H1 (cell line): Measurements from ENCODE around the gene PRR14L. TPM values are rescaled to one million over a fixed set of nuclear protein-coding genes. Genes with fewer than 3 reads are reported as not detected.

ENCODE experiments used
- CTCF ChIA-PET: fragments of 300-600 bp; sonication (Branson Sonifier 250); formaldehyde crosslinking; loops from one replicate; lab custom pipeline; 2021; ENCODE audit not compliant: partially characterized antibody; lab: Charles Lee
- POLR2A ChIA-PET: fragments of 300-600 bp; sonication (Branson Sonifier 250); formaldehyde crosslinking; loops from one replicate; lab custom pipeline; 2021; ENCODE audit warnings: inconsistent platforms; ENCODE audit not compliant: partially characterized antibody; lab: Charles Lee
- DNase-seq, 2 experiments: peaks; one replicate each; pipeline versions ENCODE4 v3.0.0 to v3.0.0-alpha.2; 2010 to 2022; ENCODE audit warnings: low spot score in 2 of 2, low read depth in 1 of 2, mixed read lengths in 1 of 2
- FAIRE-seq: peaks from 2 replicates; lab custom pipeline; 2011; peaks lifted over from hg19 to GRCh38; lab: Jason Lieb, UNC
- H2AFZ ChIP-seq: 2 replicates; pipeline ENCODE4 v1.8.1; 2012; ENCODE audit warnings: low read length, inconsistent platforms
- H2AK5ac ChIP-seq: 2 replicates; pipeline ENCODE4 v1.6.1; 2013; ENCODE audit warnings: low read depth, low read length
- H2BK120ac ChIP-seq: replicated peaks from 2 replicates; pipeline ENCODE3; 2013; ENCODE audit warnings: low read depth, low read length, inconsistent platforms
- H2BK12ac ChIP-seq: 2 replicates; pipeline ENCODE4 v1.6.1; 2013; ENCODE audit warnings: low read depth, low read length
- H2BK15ac ChIP-seq: 2 replicates; pipeline ENCODE4 v1.6.1; 2013; ENCODE audit warnings: low read length
- H2BK20ac ChIP-seq: 2 replicates; pipeline ENCODE4 v1.6.1; 2013; ENCODE audit warnings: low read length
- H2BK5ac ChIP-seq: 2 replicates; pipeline ENCODE4 v1.6.1; 2013; ENCODE audit warnings: low read depth, low read length
- H3K14ac ChIP-seq: 2 replicates; pipeline ENCODE4 v1.6.1; 2013; ENCODE audit warnings: inconsistent platforms; ENCODE audit not compliant: insufficient read length
- H3K18ac ChIP-seq: 2 replicates; pipeline ENCODE4 v1.6.1; 2013; ENCODE audit warnings: low read length; ENCODE audit errors: extremely low read depth
- H3K23ac ChIP-seq: 2 replicates; pipeline ENCODE4 v1.6.1; 2013; ENCODE audit warnings: inconsistent platforms; ENCODE audit not compliant: insufficient read length
- H3K23me2 ChIP-seq: 2 replicates; pipeline ENCODE4 v1.6.1; 2013; ENCODE audit warnings: low read depth, low read length
- H3K27ac ChIP-seq: 2 replicates; pipeline ENCODE4 v1.6.1; 2011; ENCODE audit warnings: low read depth, low read length, inconsistent platforms
- H3K27me3 ChIP-seq, 4 experiments: replicated peaks in 1 of 4; 1 replicate in 1 of 4; 2 replicates in 3 of 4; pipeline versions ENCODE4 v1.6.1 to v1.8.1; 2011 to 2013; ENCODE audit warnings: low read length in 3 of 4, mild to moderate bottlenecking in 3 of 4, inconsistent platforms in 2 of 4, mixed read lengths in 2 of 4, moderate library complexity in 1 of 4; ENCODE audit not compliant: control insufficient read depth in 3 of 4, insufficient read depth in 3 of 4; ENCODE audit errors: extremely low read depth in 1 of 4
- H3K36me3 ChIP-seq, 4 experiments: 2 replicates each; pipeline versions ENCODE4 v1.6.1 to v1.8.1; 2011 to 2013; ENCODE audit warnings: mild to moderate bottlenecking in 4 of 4, low read length in 3 of 4, moderate library complexity in 2 of 4, control low read depth in 1 of 4, inconsistent platforms in 1 of 4; ENCODE audit not compliant: insufficient read depth in 4 of 4, control insufficient read depth in 2 of 4
- H3K4ac ChIP-seq: replicated peaks from 2 replicates; pipeline ENCODE3; 2013; ENCODE audit warnings: low read length, low read depth, mixed read lengths, inconsistent platforms; ENCODE audit not compliant: insufficient read length
- H3K4me1 ChIP-seq, 4 experiments: replicated peaks in 1 of 4; 1 replicate in 1 of 4; 2 replicates in 3 of 4; pipeline versions ENCODE4 v1.6.1 to v1.8.1; 2011 to 2013; ENCODE audit warnings: low read length in 3 of 4, inconsistent platforms in 2 of 4, mixed read lengths in 1 of 4; ENCODE audit not compliant: insufficient read depth in 4 of 4, control insufficient read depth in 3 of 4
- H3K4me2 ChIP-seq, 2 experiments: 2 replicates each; pipeline versions ENCODE4 v1.6.1 to v1.8.1; 2011 to 2013; ENCODE audit warnings: low read depth in 2 of 2, low read length in 2 of 2, control low read depth in 1 of 2, inconsistent platforms in 1 of 2, mild to moderate bottlenecking in 1 of 2; ENCODE audit not compliant: insufficient read depth in 1 of 2
- H3K4me3 ChIP-seq, 4 experiments: fragments of 200-600, 300-600 bp in 1 of 4; sonication (generic), shearing (Covaris generic), sonication (Bioruptor Twin) in 1 of 4; 2 replicates each; pipeline versions ENCODE4 v1.5.1 to v1.8.1; 2011 to 2016; ENCODE audit warnings: low read length in 4 of 4, low read depth in 3 of 4, control low read depth in 2 of 4, inconsistent platforms in 2 of 4, mild to moderate bottlenecking in 2 of 4, mixed read lengths in 1 of 4, moderate library complexity in 1 of 4; ENCODE audit not compliant: insufficient read depth in 2 of 4; ENCODE audit errors: extremely low read depth in 1 of 4
- H3K56ac ChIP-seq: replicated peaks from 2 replicates; pipeline ENCODE3; 2013; ENCODE audit warnings: low read depth, mild to moderate bottlenecking, mixed read lengths, low read length, inconsistent platforms; ENCODE audit not compliant: insufficient read length
- H3K79me1 ChIP-seq: 2 replicates; pipeline ENCODE4 v1.6.1; 2013; ENCODE audit warnings: low read depth, low read length, control low read depth
- H3K79me2 ChIP-seq, 2 experiments: 2 replicates each; pipeline versions ENCODE4 v1.6.1 to v1.8.1; 2012 to 2013; ENCODE audit warnings: low read length in 2 of 2, mild to moderate bottlenecking in 2 of 2, inconsistent platforms in 1 of 2; ENCODE audit not compliant: insufficient read depth in 2 of 2, control insufficient read depth in 1 of 2
- H3K9ac ChIP-seq, 4 experiments: replicated peaks in 1 of 4; 1 replicate in 1 of 4; 2 replicates in 3 of 4; pipeline versions ENCODE4 v1.6.1 to v1.8.1; 2011 to 2013; ENCODE audit warnings: low read depth in 3 of 4, low read length in 3 of 4, control low read depth in 2 of 4, mild to moderate bottlenecking in 2 of 4, moderate library complexity in 2 of 4, inconsistent platforms in 1 of 4; ENCODE audit errors: extremely low read depth in 1 of 4
- H3K9me3 ChIP-seq, 2 experiments: 2 replicates each; pipeline versions ENCODE4 v1.6.1 to v1.8.1; 2012 to 2013; ENCODE audit warnings: mild to moderate bottlenecking in 2 of 2, moderate library complexity in 2 of 2, control low read depth in 1 of 2, inconsistent platforms in 1 of 2, low read depth in 1 of 2, low read length in 1 of 2, mixed read lengths in 1 of 2; ENCODE audit not compliant: insufficient read depth in 2 of 2
- H4K20me1 ChIP-seq, 2 experiments: replicated peaks in 1 of 2; 2 replicates each; pipeline versions ENCODE3 to v1.8.1; 2011 to 2013; ENCODE audit warnings: inconsistent platforms in 2 of 2, low read length in 2 of 2, mild to moderate bottlenecking in 1 of 2; ENCODE audit not compliant: insufficient read depth in 2 of 2, control insufficient read depth in 1 of 2
- H4K5ac ChIP-seq: 2 replicates; pipeline ENCODE4 v1.6.1; 2013; ENCODE audit warnings: low read length, low read depth, mixed read lengths, inconsistent platforms; ENCODE audit not compliant: insufficient read length
- H4K8ac ChIP-seq: 2 replicates; pipeline ENCODE4 v1.8.0; 2013; ENCODE audit warnings: mild to moderate bottlenecking, moderate library complexity, low read length, inconsistent platforms; ENCODE audit not compliant: insufficient read depth; ENCODE audit errors: extremely low read depth
- H4K91ac ChIP-seq: replicated peaks from 2 replicates; pipeline ENCODE3; 2013; ENCODE audit warnings: low read length, mixed read lengths, inconsistent platforms; ENCODE audit not compliant: insufficient read length
- WGBS, 2 experiments: shearing (Covaris generic) in 1 of 2; methylation state at CpG; one replicate each; pipeline versions ENCODE4 v1.1.6 to v1.1.7; 2013 to 2015; ENCODE audit warnings: low lambda C conversion rate in 2 of 2, mixed read lengths in 2 of 2, inconsistent platforms in 1 of 2, low coverage in 1 of 2, missing lambda C conversion rate in 1 of 2; ENCODE audit not compliant: insufficient replicate concordance in 2 of 2, insufficient coverage in 1 of 2, insufficient read length in 1 of 2; ENCODE audit errors: extremely low coverage in 1 of 2, missing lambda C conversion rate in 1 of 2; 5-methylcytosine and 5-hydroxymethylcytosine counted together
- polyA plus RNA-seq, 7 experiments: library from polyadenylated mRNA; depleted of rRNA in 3 of 7; stranded (reverse) in 5 of 7; unstranded in 2 of 7; fragments of >200 nt in 5 of 7; fragments of 200-250 nt in 2 of 7; gene quantifications; 1 replicate in 5 of 7; 2 replicates in 1 of 7; 4 replicates in 1 of 7; pipeline versions ENCODE4 v1.2.1 to v1.2.3, GENCODE V29; 2011 to 2013; ENCODE audit warnings: missing spikeins in 2 of 7, mixed read lengths in 2 of 7
- total RNA-seq: library from RNA; stranded (reverse); fragmentation: NEBNext Ultra II Directional; extraction: Animal tissue kit (Norgen Biotek cat#: 25700); gene quantifications from 2 replicates; pipeline ENCODE4 v1.2.1, GENCODE V29; 2021

PRR14L gene
- total and polyA plus RNA-seq, 2 of the 8 experiments (the other 6 are each of a cell fraction or from before 2014, with no cell fraction given): 26.5 to 98.6 TPM

GRCh38 chr22:31682751-31683150 is 67.2 kb downstream of the PRR14L start:
- Histone ChIP-seq H3K56ac (no peak overlapping the region), H3K23ac (no peak overlapping the region), H4K20me1 (peaks cover 0 to 2% of the 10 kb centered on the region in 2 experiments), H3K36me3 (peaks cover 7 to 43% (median 23%) of the 10 kb centered on the region in 4 experiments; a peak in 7 of 8 replicates), H2BK5ac (no peak overlapping the region), H3K27ac (no peak overlapping the region), H3K4me3 (no peak overlapping the region), H3K4me2 (no peak overlapping the region), H2AK5ac (no peak overlapping the region), H3K4ac (no peak overlapping the region), H2BK120ac (no peak overlapping the region), H3K9ac (no peak overlapping the region), H3K27me3 (no peaks in the 10 kb centered on the region), H3K23me2 (no peaks in the 10 kb centered on the region), H4K8ac (no peak overlapping the region), H2BK12ac (no peak overlapping the region), H2AFZ (no peak overlapping the region), H2BK20ac (no peak overlapping the region), H3K79me2 (no peaks in the 10 kb centered on the region), H4K91ac (no peak overlapping the region), H4K5ac (no peak overlapping the region), H2BK15ac (no peak overlapping the region), H3K14ac (no peak overlapping the region), H3K4me1 (no peaks in the 10 kb centered on the region), H3K79me1 (no peaks in the 10 kb centered on the region), H3K9me3 (no peaks in the 10 kb centered on the region), H3K18ac (no peak overlapping the region)
- 89% methylated on average over 7 of the region's 7 CpGs; no CpG with 5 or more reads in 1 of the 2 experiments for WGBS, 2 experiments
- FAIRE-seq: no peak
- no peak for DNase-seq
- CTCF ChIA-PET: interaction anchor here (0.9 to 3.6 kb wide), 3 partner anchors 14 to 206 kb away, joined by 3 to 19 read pairs (median 5); no protein-coding TSS in a partner anchor
- POLR2A ChIA-PET: interaction anchor here (0.9 kb wide), 1 partner anchor 28 kb away, joined by 6 read pairs; no protein-coding TSS in a partner anchor
